Activated gamma-delta T cell (primary cell): ENCODE results near the gene ACAD8.

Source experiments
- DNase-seq: peaks from one replicate; lab custom pipeline; 2025; lab: John Stamatoyannopoulos, UW

ACAD8 gene

GRCh38 chr11:134289789-134290188, 36.4 kb downstream of the ACAD8 start:
- DNase-seq, result no peak

- no peak for DNase-seq
Observed at GRCh38 chr11:134290646-134291045, 37.3 kb downstream of the ACAD8 start.

- no peak for DNase-seq
Observed at GRCh38 chr11:134291196-134291595, 37.8 kb downstream of the ACAD8 start.

DNA sequence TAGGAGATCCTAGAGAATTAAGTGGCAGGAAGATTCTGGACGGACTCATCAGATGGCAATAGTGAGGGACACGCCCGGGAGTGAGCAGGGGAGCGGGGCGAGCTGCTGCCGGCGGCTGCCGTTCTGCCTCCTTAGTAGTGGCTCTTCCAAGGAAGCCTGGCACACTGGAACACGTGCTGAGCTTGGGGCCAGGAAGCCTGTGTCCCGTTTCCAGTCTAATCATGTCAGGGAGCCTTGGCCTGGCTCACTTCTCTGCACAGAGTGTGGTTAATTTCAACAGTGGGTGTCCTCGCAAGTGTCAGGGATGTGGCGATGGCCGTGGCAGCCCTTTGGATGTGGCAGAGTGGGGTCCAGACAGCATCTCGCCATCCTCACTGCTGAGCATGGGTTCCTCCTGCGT, 39.3 kb downstream of the ACAD8 start:
- DNase-seq, result no peak

DNA sequence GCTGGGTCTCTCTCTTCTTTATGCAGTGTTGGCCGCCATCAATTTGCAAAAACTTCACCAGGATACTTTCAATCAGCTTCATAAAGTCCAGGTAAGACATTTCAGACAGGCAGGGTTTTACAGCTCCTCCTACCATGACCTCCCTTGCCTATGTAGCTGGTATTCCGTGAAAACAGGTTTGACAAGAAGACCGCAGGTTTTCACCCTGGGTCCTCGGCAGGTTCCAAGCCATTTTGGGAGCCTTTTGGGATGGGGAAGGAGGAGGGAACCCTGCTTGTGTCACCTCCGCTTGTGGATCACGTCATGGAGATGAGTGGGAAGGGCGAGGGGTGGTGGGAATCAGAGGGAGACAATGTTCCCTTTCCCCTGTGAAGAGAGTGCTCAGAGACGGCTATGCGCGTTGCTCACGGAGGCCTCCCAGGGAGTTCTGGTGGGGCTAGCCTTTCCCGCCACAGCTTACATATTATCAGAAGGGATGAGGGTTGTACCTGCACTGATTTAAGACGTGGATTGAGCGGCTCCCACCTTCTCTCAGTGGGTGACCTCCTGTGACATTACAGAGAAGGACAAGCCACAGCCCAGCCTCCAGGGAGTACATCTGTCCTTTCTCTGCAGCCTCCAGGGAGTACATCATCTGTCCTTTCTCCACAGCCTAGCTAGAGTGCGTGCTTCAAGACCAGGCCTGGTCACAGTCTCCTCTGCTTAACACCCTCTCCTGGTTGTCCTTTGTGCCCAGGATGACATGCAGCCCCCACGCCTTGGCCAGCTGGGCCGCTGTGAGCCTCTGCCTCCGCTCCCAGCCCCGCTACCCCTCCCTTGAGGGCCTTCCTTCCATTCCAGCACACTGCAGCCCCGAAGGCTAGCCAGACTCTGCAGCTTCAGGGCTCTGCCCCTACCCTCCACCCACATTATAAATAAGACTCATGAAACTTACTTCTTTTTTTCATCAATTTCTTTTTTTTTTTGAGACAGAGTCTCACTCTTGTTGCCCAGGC, 40.0 kb downstream of the ACAD8 start:
- no peak for DNase-seq

GRCh38 chr11:134294664-134295063, 41.3 kb downstream of the ACAD8 start:
- DNase-seq, result no peak

DNA sequence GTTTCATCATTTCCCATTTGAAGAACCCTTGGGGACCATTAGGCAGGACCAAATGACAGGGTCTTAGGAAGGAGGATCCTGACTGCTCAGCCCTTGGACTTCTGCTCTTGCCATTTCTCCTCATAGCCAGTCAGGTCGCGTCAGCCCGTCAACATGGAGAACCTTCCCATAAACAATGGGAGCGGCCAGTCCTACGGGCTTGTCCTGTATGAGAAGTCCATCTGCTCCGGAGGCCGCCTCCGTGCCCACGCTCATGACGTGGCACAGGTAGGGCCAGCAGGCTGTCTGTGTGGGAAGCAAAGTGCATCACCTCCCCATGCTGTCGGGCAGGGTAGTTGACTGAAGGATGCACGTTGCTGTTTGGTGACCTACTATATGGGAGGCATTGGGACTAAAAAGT, 58.9 kb downstream of the ACAD8 start:
- DNase-seq, result no peak

DNA sequence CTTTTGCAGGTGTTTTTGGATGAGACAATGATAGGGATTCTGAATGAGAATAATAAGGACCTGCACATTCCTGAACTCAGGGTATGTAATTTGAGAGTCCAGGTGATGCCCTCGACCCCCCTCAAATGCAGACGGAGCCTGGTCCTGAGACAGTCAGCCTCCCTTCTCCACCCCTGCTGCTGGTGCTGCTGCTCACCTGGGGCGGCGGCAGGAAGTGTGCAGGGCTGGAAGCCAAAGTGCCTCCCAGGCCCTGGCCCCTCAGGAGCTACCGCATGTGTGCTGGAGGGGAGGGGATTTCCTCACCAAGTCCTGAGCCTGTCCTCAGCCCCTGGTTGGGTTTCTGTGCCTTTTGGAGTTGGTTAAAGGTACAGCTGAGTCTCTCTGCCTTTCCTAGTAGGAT, 59.4 kb downstream of the ACAD8 start:
- DNase-seq, result no peak

GRCh38 chr11:134313379-134313778, 60.0 kb downstream of the ACAD8 start:
- no peak for DNase-seq

GRCh38 chr11:134313821-134314607, 60.6 kb downstream of the ACAD8 start:
- no peak for DNase-seq
